Endometrium (tissue), 2 donors: ENCODE measurements around the gene COPS9.

Source experiments
- FAIRE-seq: peaks from 2 replicates; lab custom pipeline; 2012; peaks lifted over from hg19 to GRCh38; lab: Jason Lieb, UNC
- donor health status: control.
- donor health status: control.

Gene COPS9

GRCh38 chr2:240136013-240136670 lies at the start of gene COPS9:
TSS of gene COPS9 (minus strand) at chr2:240136305. CDS start at chr2:240136284, 21 bp downstream.
- FAIRE-seq: no peak

GRCh38 chr2:240184656-240185055 lies 48.6 kb upstream of the COPS9 start:
- no peak for FAIRE-seq

- no peak for FAIRE-seq
Measured at GRCh38 chr2:240183875-240184590, 47.9 kb upstream of the COPS9 start.

- no peak for FAIRE-seq
Measured at GRCh38 chr2:240183006-240183874, 47.1 kb upstream of the COPS9 start.

- FAIRE-seq: no peak
Measured at GRCh38 chr2:240182476-240182875, 46.4 kb upstream of the COPS9 start.

- FAIRE-seq: no peak
Measured at GRCh38 chr2:240182001-240182400, 45.9 kb upstream of the COPS9 start.

GRCh38 chr2:240179941-240180666 lies 44.0 kb upstream of the COPS9 start:
- no peak for FAIRE-seq

- FAIRE-seq: no peak
Measured at GRCh38 chr2:240179186-240179815, 43.2 kb upstream of the COPS9 start.

- FAIRE-seq: no peak
Measured at GRCh38 chr2:240178564-240178963, 42.5 kb upstream of the COPS9 start.

- FAIRE-seq: no peak
Measured at GRCh38 chr2:240174496-240174895, 38.4 kb upstream of the COPS9 start.

- FAIRE-seq: no peak
Measured at GRCh38 chr2:240172071-240172895, 36.2 kb upstream of the COPS9 start.

GRCh38 chr2:240170883-240171282 lies 34.8 kb upstream of the COPS9 start:
- no peak for FAIRE-seq

- FAIRE-seq: no peak
Measured at GRCh38 chr2:240170354-240170735, 34.2 kb upstream of the COPS9 start.

GRCh38 chr2:240169486-240170353 lies 33.6 kb upstream of the COPS9 start:
- FAIRE-seq: no peak

GRCh38 chr2:240168546-240169361 lies 32.6 kb upstream of the COPS9 start:
- FAIRE-seq: no peak

GRCh38 chr2:240168041-240168440 lies 31.9 kb upstream of the COPS9 start:
- no peak for FAIRE-seq

GRCh38 chr2:240167588-240167880 lies 31.4 kb upstream of the COPS9 start:
- no peak for FAIRE-seq

GRCh38 chr2:240166761-240167587 lies 30.9 kb upstream of the COPS9 start:
- no peak for FAIRE-seq
